ENCODE data around the gene KCNE2.

Gene KCNE2

DNA sequence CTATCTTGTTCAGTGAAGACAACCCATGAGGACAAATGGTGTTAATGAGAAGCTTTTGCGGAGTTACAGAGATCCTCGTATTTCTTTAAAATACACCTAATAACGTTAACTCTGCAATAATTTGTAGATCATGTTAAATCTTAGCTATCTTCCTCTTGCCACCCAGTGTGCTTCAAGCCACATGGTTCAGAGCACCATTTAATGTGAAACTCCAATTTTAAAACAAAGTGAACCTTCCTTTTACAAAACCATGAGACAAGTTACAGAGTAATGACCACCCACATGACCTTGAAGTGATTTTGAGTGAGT, 1.7 kb upstream of the KCNE2 start:
- peaks cover 5% of the 10 kb centered on the region for H3K4me1 ChIP-seq (ENCODE audit: low read length)
- H3F3A ChIP-seq (ENCODE audit: insufficient read depth, low read length), result no peaks in the 10 kb centered on the region
- no peaks in the 10 kb centered on the region for H3K79me2 ChIP-seq (ENCODE audit: low read length)
- peak overlapping the region; percentile 67 for H2AFZ ChIP-seq (ENCODE audit: low read length)
- no peak for DNase-seq
- TF ChIP-seq EZH2 (optimal IDR thresholded peaks at IDR 0.05; ENCODE audit: low read depth, low read length) (no peak), EZH2phosphoT487 (IDR thresholded peaks at IDR 0.05; ENCODE audit: low read length) (no peak), CTCF (IDR thresholded peaks at IDR 0.05; ENCODE audit: low read length) (no peak)
- peak overlapping the region; percentile 31; the same call in 1 of the 2 replicates for H3K4me3 ChIP-seq (ENCODE audit: low read length)
- H3K27me3 ChIP-seq (replicated peaks; ENCODE audit: insufficient read depth, low read length), result no peaks in the 10 kb centered on the region
- H3K9me3 ChIP-seq (replicated peaks; ENCODE audit: insufficient read depth, low read length), result no peaks in the 10 kb centered on the region
- no peak overlapping the region for H3K9ac ChIP-seq (ENCODE audit: low read length)
- no peaks in the 10 kb centered on the region for H4K20me1 ChIP-seq (ENCODE audit: insufficient read depth, low read length)
- H3K27ac ChIP-seq (ENCODE audit: low read length), result no peak overlapping the region
- H3K36me3 ChIP-seq (replicated peaks; ENCODE audit: insufficient read depth, low read length), result no peaks in the 10 kb centered on the region
- H3K9me2 ChIP-seq (replicated peaks; ENCODE audit: insufficient read depth, low read length), result no peaks in the 10 kb centered on the region
- H3K4me2 ChIP-seq (ENCODE audit: low read depth, low read length), result peak overlapping the region; percentile 73

DNA sequence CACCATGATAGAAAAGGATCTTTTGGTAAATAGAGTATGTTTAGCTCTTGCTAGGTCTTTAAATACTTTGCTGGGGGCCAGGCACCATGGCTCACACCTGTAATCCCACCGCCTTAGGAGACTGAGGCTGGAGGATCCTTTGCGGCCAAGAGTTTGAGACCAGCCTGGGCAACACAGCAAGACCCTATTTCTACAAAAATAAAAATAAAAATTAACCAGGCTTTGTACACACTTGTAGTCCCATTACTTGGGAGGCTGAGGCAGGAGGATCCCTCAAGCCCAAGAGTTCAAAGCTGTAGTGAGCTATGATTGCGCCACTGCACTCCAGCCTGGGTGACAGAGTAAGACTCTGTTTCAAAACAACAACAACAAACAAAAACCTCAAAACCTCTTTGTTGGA, 1.1 kb upstream of the KCNE2 start:
- no peak overlapping the region for H3K4me2 ChIP-seq (ENCODE audit: low read depth, low read length)
- no peak overlapping the region for H3K27ac ChIP-seq (ENCODE audit: low read length)
- no peak overlapping the region for H3K9ac ChIP-seq (ENCODE audit: low read length)
- H3K9me2 ChIP-seq (replicated peaks; ENCODE audit: insufficient read depth, low read length), result no peaks in the 10 kb centered on the region
- DNase-seq, result no peak
- TF ChIP-seq CTCF (IDR thresholded peaks at IDR 0.05; ENCODE audit: low read length) (no peak), EZH2 (optimal IDR thresholded peaks at IDR 0.05; ENCODE audit: low read depth, low read length) (no peak), EZH2phosphoT487 (IDR thresholded peaks at IDR 0.05; ENCODE audit: low read length) (no peak)
- H3K4me1 ChIP-seq (ENCODE audit: low read length), result peaks cover 5% of the 10 kb centered on the region
- no peaks in the 10 kb centered on the region for H3K9me3 ChIP-seq (replicated peaks; ENCODE audit: insufficient read depth, low read length)
- no peaks in the 10 kb centered on the region for H4K20me1 ChIP-seq (ENCODE audit: insufficient read depth, low read length)
- H3K27me3 ChIP-seq (replicated peaks; ENCODE audit: insufficient read depth, low read length), result no peaks in the 10 kb centered on the region
- no peak overlapping the region for H3K4me3 ChIP-seq (ENCODE audit: low read length)
- H2AFZ ChIP-seq (ENCODE audit: low read length), result no peak overlapping the region
- H3K79me2 ChIP-seq (ENCODE audit: low read length), result no peaks in the 10 kb centered on the region
- H3F3A ChIP-seq (ENCODE audit: insufficient read depth, low read length), result no peaks in the 10 kb centered on the region
- no peaks in the 10 kb centered on the region for H3K36me3 ChIP-seq (replicated peaks; ENCODE audit: insufficient read depth, low read length)

GRCh38 chr21:34364921-34365320, 1.1 kb downstream of the KCNE2 start:
- H3K9me3 ChIP-seq (replicated peaks; ENCODE audit: insufficient read depth, low read length), result no peaks in the 10 kb centered on the region
- H4K20me1 ChIP-seq (ENCODE audit: insufficient read depth, low read length), result no peaks in the 10 kb centered on the region
- H2AFZ ChIP-seq (ENCODE audit: low read length), result no peak overlapping the region
- H3K36me3 ChIP-seq (replicated peaks; ENCODE audit: insufficient read depth, low read length), result no peaks in the 10 kb centered on the region
- H3K79me2 ChIP-seq (ENCODE audit: low read length), result no peaks in the 10 kb centered on the region
- no peaks in the 10 kb centered on the region for H3K9me2 ChIP-seq (replicated peaks; ENCODE audit: insufficient read depth, low read length)
- no peak overlapping the region for H3K27ac ChIP-seq (ENCODE audit: low read length)
- no peak overlapping the region for H3K4me2 ChIP-seq (ENCODE audit: low read depth, low read length)
- H3K4me1 ChIP-seq (ENCODE audit: low read length), result peaks cover 5% of the 10 kb centered on the region
- H3K9ac ChIP-seq (ENCODE audit: low read length), result no peak overlapping the region
- TF ChIP-seq CTCF (IDR thresholded peaks at IDR 0.05; ENCODE audit: low read length) (no peak), EZH2phosphoT487 (IDR thresholded peaks at IDR 0.05; ENCODE audit: low read length) (no peak), EZH2 (optimal IDR thresholded peaks at IDR 0.05; ENCODE audit: low read depth, low read length) (no peak)
- H3K27me3 ChIP-seq (replicated peaks; ENCODE audit: insufficient read depth, low read length), result no peaks in the 10 kb centered on the region
- no peaks in the 10 kb centered on the region for H3F3A ChIP-seq (ENCODE audit: insufficient read depth, low read length)
- no peak for DNase-seq
- no peak overlapping the region for H3K4me3 ChIP-seq (ENCODE audit: low read length)

All from MM.1S (cell line).